ENCODE measurements around the gene DNAJC27. TPM values are rescaled to one million over a fixed set of nuclear protein-coding genes. Genes with fewer than 3 reads are reported as not detected.
A peak's percentile ranks its signal among the peaks of the same experiment; 100 is the strongest.

The DNAJC27 gene
- total and polyA plus RNA-seq, 2 of the 13 experiments (the other 11 are each of a cell fraction or from before 2014, with no cell fraction given): 3.1 to 3.7 TPM

GRCh38 chr2:24977631-24978030 lies 5.9 kb upstream of the DNAJC27 start (continued):
- no peak for TF ChIP-seq TFDP2 (CRISPR knock-in tag; IDR thresholded peaks at IDR 0.05)
- TF ChIP-seq FOXO4 (CRISPR knock-in tag; conservative IDR thresholded peaks at IDR 0.05): no peak
- no peak for TF ChIP-seq RNF219 (CRISPR knock-in tag; IDR thresholded peaks at IDR 0.05)
- TF ChIP-seq HOXA7 (CRISPR knock-in tag; IDR thresholded peaks at IDR 0.05): no peak
- TF ChIP-seq ZBTB2 (CRISPR knock-in tag; IDR thresholded peaks at IDR 0.05; ENCODE audit: low read depth): no peak
- TF ChIP-seq ZNF441 (CRISPR knock-in tag; IDR thresholded peaks at IDR 0.05; ENCODE audit: borderline replicate concordance): no peak
- no peak for TF ChIP-seq TOPORS (CRISPR knock-in tag; IDR thresholded peaks at IDR 0.05)
- TF ChIP-seq AHDC1 (CRISPR knock-in tag; IDR thresholded peaks at IDR 0.05; ENCODE audit: borderline replicate concordance): peak; percentile 37; the same call in 1 of the 2 replicates
- TF ChIP-seq THAP9 (CRISPR knock-in tag; IDR thresholded peaks at IDR 0.05; ENCODE audit: borderline replicate concordance): no peak
- no peak for TF ChIP-seq RFXAP (CRISPR knock-in tag; IDR thresholded peaks at IDR 0.05; ENCODE audit: borderline replicate concordance)
- no peak for TF ChIP-seq KMT2B (CRISPR knock-in tag; IDR thresholded peaks at IDR 0.05)
- TF ChIP-seq HMG20A (CRISPR knock-in tag; IDR thresholded peaks at IDR 0.05; ENCODE audit: borderline replicate concordance): peak; percentile 25; the same call in 1 of the 2 replicates
- no peak for TF ChIP-seq MXI1 (IDR thresholded peaks at IDR 0.05; ENCODE audit: borderline replicate concordance, low read depth, low read length)
- no peak for TF ChIP-seq ZNF354B (CRISPR knock-in tag; IDR thresholded peaks at IDR 0.05)
- no peak for TF ChIP-seq IKZF1 (IDR thresholded peaks at IDR 0.05)
